ENCODE data around the gene PLCG2.
"Not testable (repeated sequence)": the region's sequence is repeated elsewhere in the genome, so short reads cannot be mapped to it uniquely, and the experiment has no call there.

The PLCG2 gene

GRCh38 chr16:81938326-81939163 lies 159.5 kb downstream of the PLCG2 start:
- DNase-seq (ENCODE audit: low spot score), result no peak

- no peak for DNase-seq (ENCODE audit: low spot score)
Measured at GRCh38 chr16:81939164-81940056, 160.3 kb downstream of the PLCG2 start.

- DNase-seq (ENCODE audit: low spot score), result peak; percentile 17
Measured at GRCh38 chr16:81940781-81941560, 161.9 kb downstream of the PLCG2 start.

GRCh38 chr16:81942007-81942601 lies 163.0 kb downstream of the PLCG2 start:
- no peak for DNase-seq (ENCODE audit: low spot score)

GRCh38 chr16:81945665-81946064 lies 166.6 kb downstream of the PLCG2 start:
- no peak for DNase-seq (ENCODE audit: low spot score)

- no peak for DNase-seq (ENCODE audit: low spot score)
Measured at GRCh38 chr16:81946206-81946605, 167.1 kb downstream of the PLCG2 start.

- no peak for DNase-seq (ENCODE audit: low spot score)
Measured at GRCh38 chr16:81951564-81951963, 172.5 kb downstream of the PLCG2 start.

GRCh38 chr16:81956213-81956948 lies 177.3 kb downstream of the PLCG2 start:
- DNase-seq (ENCODE audit: low spot score), result no peak

GRCh38 chr16:81964808-81965207 lies 185.7 kb downstream of the PLCG2 start:
- DNase-seq (ENCODE audit: low spot score), result no peak

GRCh38 chr16:81967358-81967757 lies 188.3 kb downstream of the PLCG2 start:
- no peak for DNase-seq (ENCODE audit: low spot score)

- no peak for DNase-seq (ENCODE audit: low spot score)
Measured at GRCh38 chr16:81971853-81972252, 192.8 kb downstream of the PLCG2 start.

GRCh38 chr16:81973737-81974136 lies 194.6 kb downstream of the PLCG2 start:
- DNase-seq (ENCODE audit: low spot score), result no peak

GRCh38 chr16:81975637-81976036 lies 196.5 kb downstream of the PLCG2 start:
- no peak for DNase-seq (ENCODE audit: low spot score)

GRCh38 chr16:81977335-81977942 lies 198.3 kb downstream of the PLCG2 start:
- DNase-seq (ENCODE audit: low spot score), result not testable (repeated sequence)

GRCh38 chr16:81987121-81987520 lies 208.0 kb downstream of the PLCG2 start:
- DNase-seq (ENCODE audit: low spot score), result no peak

GRCh38 chr16:81987706-81988105 lies 208.6 kb downstream of the PLCG2 start:
- no peak for DNase-seq (ENCODE audit: low spot score)

GRCh38 chr16:81992859-81993258 lies 213.8 kb downstream of the PLCG2 start:
- DNase-seq (ENCODE audit: low spot score), result peak; percentile 7

GRCh38 chr16:81994485-81994884 lies 215.4 kb downstream of the PLCG2 start:
- no peak for DNase-seq (ENCODE audit: low spot score)

- no peak for DNase-seq (ENCODE audit: low spot score)
Measured at GRCh38 chr16:81995651-81996050, 216.6 kb downstream of the PLCG2 start.

GRCh38 chr16:81996664-81997509 lies 217.8 kb downstream of the PLCG2 start:
- no peak for DNase-seq (ENCODE audit: low spot score)
